Activated naive CD4-positive, alpha-beta T cell treated with anti-CD3 and anti-CD28 coated beads, Interleukin-2, amount 10 ng/mL, durations not matched to agents 7 days and 5 days (primary cell): Measurements from ENCODE around the gene SIGLEC15.

Experiments used
- CTCF ChIA-PET: fragments of 350-600 bp; sonication (Branson Sonifier 250); formaldehyde crosslinking; loops from one replicate; lab custom pipeline; 2021; ENCODE audit warnings: antibody characterized with exemption; lab: Charles Lee
- DNase-seq: peaks from one replicate; pipeline ENCODE4 v3.0.0-alpha.2; 2020
- H3K27ac Mint-ChIP-seq: one replicate; pipeline ENCODE4 v1.8.0; 2021; ENCODE audit warnings: mild to moderate bottlenecking, moderate library complexity, mixed read lengths
- H3K27me3 Mint-ChIP-seq: one replicate; pipeline ENCODE4 v1.8.0; 2021; ENCODE audit warnings: mild to moderate bottlenecking, mixed read lengths
- H3K36me3 Mint-ChIP-seq: one replicate; pipeline ENCODE4 v1.8.0; 2021; ENCODE audit warnings: mixed read lengths
- H3K4me1 Mint-ChIP-seq: one replicate; pipeline ENCODE4 v1.8.0; 2021; ENCODE audit warnings: mixed read lengths
- H3K4me3 Mint-ChIP-seq: one replicate; pipeline ENCODE4 v1.8.0; 2021; ENCODE audit warnings: mild to moderate bottlenecking, moderate library complexity, mixed read lengths
- H3K9me3 Mint-ChIP-seq: one replicate; pipeline ENCODE4 v1.8.0; 2021; ENCODE audit warnings: mixed read lengths

The SIGLEC15 gene

GRCh38 chr18:45829855-45830254, 4.4 kb downstream of the SIGLEC15 start:
- peaks cover 30% of the 10 kb centered on the region for H3K4me1 Mint-ChIP-seq
- H3K4me3 Mint-ChIP-seq: no peak overlapping the region
- no peak for DNase-seq
- no peaks in the 10 kb centered on the region for H3K36me3 Mint-ChIP-seq
- peaks cover 51% of the 10 kb centered on the region for H3K27me3 Mint-ChIP-seq
- CTCF ChIA-PET: interaction anchor here (0.7 kb wide), 1 partner anchor 51 kb away, joined by 3 read pairs; no protein-coding TSS in a partner anchor
- H3K9me3 Mint-ChIP-seq: no peaks in the 10 kb centered on the region
- no peak overlapping the region for H3K27ac Mint-ChIP-seq

- peaks cover 21% of the 10 kb centered on the region for H3K4me1 Mint-ChIP-seq
- no peak for DNase-seq
- CTCF ChIA-PET: no interaction called here
- H3K27ac Mint-ChIP-seq: no peak overlapping the region
- peaks cover 51% of the 10 kb centered on the region for H3K27me3 Mint-ChIP-seq
- no peaks in the 10 kb centered on the region for H3K36me3 Mint-ChIP-seq
- H3K4me3 Mint-ChIP-seq: no peak overlapping the region
- no peaks in the 10 kb centered on the region for H3K9me3 Mint-ChIP-seq
These were observed 5.4 kb downstream of the SIGLEC15 start for GRCh38 chr18:45830917-45831316.

GRCh38 chr18:45833846-45834245, 8.4 kb downstream of the SIGLEC15 start:
- Mint-ChIP-seq H3K36me3 (no peaks in the 10 kb centered on the region), H3K27ac (no peak overlapping the region), H3K4me1 (peaks cover 6% of the 10 kb centered on the region), H3K9me3 (no peaks in the 10 kb centered on the region), H3K4me3 (no peak overlapping the region), H3K27me3 (peaks cover 59% of the 10 kb centered on the region)
- no peak for DNase-seq
- CTCF ChIA-PET: interaction anchor here (0.8 kb wide), 1 partner anchor 20 kb away, joined by 3 read pairs; no protein-coding TSS in a partner anchor

DNA sequence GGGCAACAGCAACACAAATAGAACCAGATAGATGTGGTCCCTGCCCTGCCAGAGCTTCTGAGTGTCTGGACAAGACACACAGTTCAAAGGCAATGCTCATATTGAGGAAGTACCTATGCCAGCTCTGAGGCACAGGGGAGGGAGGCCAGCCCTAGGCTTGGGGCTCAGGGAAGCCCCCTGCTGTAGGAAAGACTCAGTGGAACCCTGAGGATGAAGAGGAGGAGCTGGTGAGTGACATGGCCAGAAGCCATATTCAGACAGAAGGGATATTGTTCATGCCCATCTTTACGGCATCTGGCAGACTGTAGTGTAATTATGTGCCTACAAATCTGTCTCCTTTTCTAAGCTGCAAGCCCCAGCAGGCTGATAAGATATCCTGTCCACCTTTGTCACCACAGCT, 8.8 kb downstream of the SIGLEC15 start:
- DNase-seq: no peak
- Mint-ChIP-seq H3K4me3 (no peak overlapping the region), H3K36me3 (no peaks in the 10 kb centered on the region), H3K27ac (no peak overlapping the region), H3K4me1 (peaks cover 6% of the 10 kb centered on the region), H3K9me3 (no peaks in the 10 kb centered on the region), H3K27me3 (peaks cover 59% of the 10 kb centered on the region)
- CTCF ChIA-PET: interaction anchor here (0.8 to 0.9 kb wide), 2 partner anchors 19 to 109 kb away, joined by 3 read pairs; no protein-coding TSS in a partner anchor

GRCh38 chr18:45835057-45835636, 9.7 kb downstream of the SIGLEC15 start:
- Mint-ChIP-seq H3K9me3 (no peaks in the 10 kb centered on the region), H3K27ac (no peak overlapping the region), H3K36me3 (no peaks in the 10 kb centered on the region), H3K4me3 (no peak overlapping the region), H3K4me1 (peaks cover 7% of the 10 kb centered on the region), H3K27me3 (peaks cover 65% of the 10 kb centered on the region)
- CTCF ChIA-PET: interaction anchor here (0.9 kb wide), 1 partner anchor 110 kb away, joined by 3 read pairs; no protein-coding TSS in a partner anchor
- DNase-seq: no peak

GRCh38 chr18:45836242-45837205, 11.0 kb downstream of the SIGLEC15 start:
- H3K4me3 Mint-ChIP-seq: peak overlapping the region; percentile 17
- no peaks in the 10 kb centered on the region for H3K9me3 Mint-ChIP-seq
- H3K27me3 Mint-ChIP-seq: peaks cover 76% of the 10 kb centered on the region
- no peaks in the 10 kb centered on the region for H3K36me3 Mint-ChIP-seq
- peaks cover 7% of the 10 kb centered on the region for H3K4me1 Mint-ChIP-seq
- H3K27ac Mint-ChIP-seq: no peak overlapping the region
- CTCF ChIA-PET: interaction anchor here (1.0 to 1.6 kb wide), 2 partner anchors 171 to 237 kb away, joined by 3 read pairs; no protein-coding TSS in a partner anchor
- DNase-seq: no peak

DNA sequence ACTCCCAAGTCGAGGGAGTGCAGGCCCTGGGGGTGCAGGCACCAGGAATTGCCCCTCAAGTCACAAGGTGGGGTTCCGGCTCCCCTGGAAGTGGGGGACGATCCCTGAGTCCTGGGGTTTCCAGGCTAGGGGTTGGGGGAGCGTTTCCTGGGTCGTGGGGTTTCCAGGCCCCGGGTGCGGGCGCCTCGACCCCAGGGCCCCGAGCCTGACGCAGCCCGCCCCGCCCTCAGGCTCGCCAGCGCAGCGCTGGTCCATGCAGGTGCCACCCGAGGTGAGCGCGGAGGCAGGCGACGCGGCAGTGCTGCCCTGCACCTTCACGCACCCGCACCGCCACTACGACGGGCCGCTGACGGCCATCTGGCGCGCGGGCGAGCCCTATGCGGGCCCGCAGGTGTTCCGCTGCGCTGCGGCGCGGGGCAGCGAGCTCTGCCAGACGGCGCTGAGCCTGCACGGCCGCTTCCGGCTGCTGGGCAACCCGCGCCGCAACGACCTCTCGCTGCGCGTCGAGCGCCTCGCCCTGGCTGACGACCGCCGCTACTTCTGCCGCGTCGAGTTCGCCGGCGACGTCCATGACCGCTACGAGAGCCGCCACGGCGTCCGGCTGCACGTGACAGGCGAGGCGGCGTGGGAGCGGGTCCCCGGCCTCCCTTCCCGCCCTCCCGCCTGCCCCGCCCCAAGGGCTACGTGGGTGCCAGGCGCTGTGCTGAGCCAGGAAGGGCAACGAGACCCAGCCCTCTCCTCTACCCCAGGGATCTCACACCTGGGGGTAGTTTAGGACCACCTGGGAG, 12.0 kb downstream of the SIGLEC15 start:
- H3K27ac Mint-ChIP-seq: no peak overlapping the region
- H3K4me3 Mint-ChIP-seq: no peak overlapping the region
- H3K36me3 Mint-ChIP-seq: no peaks in the 10 kb centered on the region
- H3K27me3 Mint-ChIP-seq: peaks cover 81% of the 10 kb centered on the region
- CTCF ChIA-PET: interaction anchor here (1.4 to 1.6 kb wide), 2 partner anchors 119 to 236 kb away, joined by 3 read pairs; no protein-coding TSS in a partner anchor
- no peaks in the 10 kb centered on the region for H3K9me3 Mint-ChIP-seq
- peaks cover 7% of the 10 kb centered on the region for H3K4me1 Mint-ChIP-seq
- peak; percentile 60 for DNase-seq

GRCh38 chr18:45838302-45839070, 13.0 kb downstream of the SIGLEC15 start:
- CTCF ChIA-PET: interaction anchor here (1.4 to 2.0 kb wide), 2 partner anchors 120 to 173 kb away, joined by 3 to 7 read pairs; no protein-coding TSS in a partner anchor
- H3K4me3 Mint-ChIP-seq: no peak overlapping the region
- H3K36me3 Mint-ChIP-seq: no peaks in the 10 kb centered on the region

DNA sequence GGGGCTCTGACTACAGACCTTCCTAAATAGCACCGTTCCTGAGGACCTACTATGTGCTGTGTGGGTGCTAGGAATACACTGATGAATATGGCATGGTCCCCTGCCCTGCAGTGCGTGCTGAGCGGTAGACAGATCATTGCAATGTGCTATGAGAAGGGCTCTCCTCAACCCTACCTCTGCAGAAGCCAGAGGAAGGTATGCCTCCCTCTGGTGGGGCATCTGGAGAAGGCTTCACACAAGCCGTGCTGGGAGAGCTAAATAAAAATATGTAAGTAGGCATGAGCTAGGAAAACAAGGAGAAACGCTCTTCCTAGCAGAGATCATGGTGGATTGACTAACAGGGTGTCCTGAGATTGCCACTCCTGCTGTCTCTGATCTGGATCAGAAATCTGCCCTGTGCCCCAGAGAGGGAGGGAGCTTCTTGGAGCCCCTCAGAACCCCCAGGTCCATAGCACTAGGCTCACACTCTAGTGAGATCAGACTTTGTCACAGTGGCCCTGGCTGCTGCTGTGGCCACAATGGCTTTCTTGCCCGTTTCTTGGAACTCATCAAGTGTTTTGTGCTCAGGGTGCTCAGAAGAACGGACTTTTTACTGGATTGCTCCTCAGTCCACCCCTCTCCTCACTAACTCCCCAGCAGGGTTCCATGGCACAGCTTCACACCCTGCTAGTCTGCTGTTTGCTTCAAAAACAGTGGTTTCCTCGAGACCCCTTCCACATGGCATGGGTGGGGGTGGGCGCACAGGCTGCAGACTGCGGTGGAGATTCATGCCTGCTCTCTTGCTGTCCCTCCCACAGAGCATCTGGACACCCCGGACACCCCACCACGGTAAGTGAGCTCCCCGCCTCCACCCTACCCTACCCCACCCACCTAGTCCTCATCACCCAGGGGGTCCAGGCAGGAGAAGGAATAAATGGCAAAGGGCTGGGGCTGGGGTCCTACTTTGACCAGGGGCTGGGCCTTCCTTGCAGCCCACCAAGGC, 14.2 kb downstream of the SIGLEC15 start:
- no peaks in the 10 kb centered on the region for H3K36me3 Mint-ChIP-seq
- DNase-seq: peak; percentile 40
- peaks cover 7% of the 10 kb centered on the region for H3K4me1 Mint-ChIP-seq
- H3K4me3 Mint-ChIP-seq: no peak overlapping the region
- peaks cover 74% of the 10 kb centered on the region for H3K27me3 Mint-ChIP-seq
- no peaks in the 10 kb centered on the region for H3K9me3 Mint-ChIP-seq
- CTCF ChIA-PET: interaction anchor here (0.7 to 2.0 kb wide), 7 partner anchors 9 to 175 kb away, joined by 3 to 7 read pairs (median 4); no protein-coding TSS in a partner anchor
- no peak overlapping the region for H3K27ac Mint-ChIP-seq

More at GRCh38 chr18:45838302-45839070, 13.0 kb downstream of the SIGLEC15 start:
- Mint-ChIP-seq H3K9me3 (no peaks in the 10 kb centered on the region), H3K27me3 (peaks cover 82% of the 10 kb centered on the region), H3K27ac (no peak overlapping the region), H3K4me1 (peaks cover 7% of the 10 kb centered on the region)
- DNase-seq: no peak

DNA sequence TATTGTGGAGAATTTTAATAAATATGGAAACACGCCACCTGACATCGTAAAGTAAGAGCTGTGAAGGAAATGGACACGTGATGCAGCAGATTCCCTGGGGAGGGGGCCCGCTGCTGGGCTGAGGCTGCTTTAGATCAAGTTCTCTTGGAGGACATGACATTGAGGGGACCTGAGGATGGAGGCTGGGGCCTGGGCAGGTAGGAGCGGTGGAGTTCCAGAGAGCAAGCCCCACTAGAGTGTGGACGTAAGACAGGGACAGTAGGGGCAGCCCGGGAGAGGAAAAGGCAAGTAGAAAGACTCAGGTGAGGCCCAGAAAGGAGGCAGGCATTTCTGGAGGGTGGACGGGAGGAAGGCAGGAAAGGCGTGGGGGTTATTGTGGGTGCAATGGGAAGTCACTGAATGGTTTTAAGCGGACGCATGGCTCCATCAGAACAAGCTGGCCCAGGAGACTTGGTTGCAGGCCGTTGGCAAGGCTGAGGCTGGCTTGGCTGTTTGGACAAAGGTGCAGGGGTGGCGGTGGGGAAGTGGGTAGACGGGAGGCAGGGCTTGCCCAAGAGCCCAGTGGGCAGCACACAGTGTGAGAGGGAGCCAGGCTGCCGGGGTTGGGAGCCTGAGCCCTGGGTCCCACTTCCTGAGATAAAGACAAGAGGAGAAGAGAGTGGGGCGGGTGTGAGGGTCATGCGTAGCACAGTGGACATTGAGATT, 15.7 kb downstream of the SIGLEC15 start:
- CTCF ChIA-PET: no interaction called here
- no peak overlapping the region for H3K4me3 Mint-ChIP-seq
- no peaks in the 10 kb centered on the region for H3K36me3 Mint-ChIP-seq
- peak overlapping the region; percentile 6 for H3K27ac Mint-ChIP-seq
- H3K27me3 Mint-ChIP-seq: peaks cover 59% of the 10 kb centered on the region
- DNase-seq: no peak
- H3K9me3 Mint-ChIP-seq: no peaks in the 10 kb centered on the region
- H3K4me1 Mint-ChIP-seq: peaks cover 7% of the 10 kb centered on the region

DNA sequence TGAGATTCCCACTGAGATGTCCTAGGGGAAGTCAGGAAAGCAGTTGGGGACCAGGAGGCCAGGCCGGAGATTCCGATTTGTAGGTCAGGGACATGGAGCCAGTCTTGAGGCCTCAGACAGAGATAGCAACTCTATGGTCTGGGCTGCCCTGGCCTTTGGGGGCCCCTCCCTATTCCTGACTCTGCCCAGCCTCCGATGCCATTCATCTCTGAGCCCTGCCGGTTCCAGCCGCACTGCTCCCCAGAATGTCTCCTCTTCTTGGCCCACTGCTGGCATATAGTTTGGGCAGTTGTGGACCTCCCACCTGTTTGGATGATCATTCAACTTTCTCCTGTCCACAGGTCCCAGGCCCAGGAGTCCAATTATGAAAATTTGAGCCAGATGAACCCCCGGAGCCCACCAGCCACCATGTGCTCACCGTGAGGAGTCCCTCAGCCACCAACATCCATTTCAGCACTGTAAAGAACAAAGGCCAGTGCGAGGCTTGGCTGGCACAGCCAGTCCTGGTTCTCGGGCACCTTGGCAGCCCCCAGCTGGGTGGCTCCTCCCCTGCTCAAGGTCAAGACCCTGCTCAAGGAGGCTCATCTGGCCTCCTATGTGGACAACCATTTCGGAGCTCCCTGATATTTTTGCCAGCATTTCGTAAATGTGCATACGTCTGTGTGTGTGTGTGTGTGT, 16.4 kb downstream of the SIGLEC15 start:
- no peak overlapping the region for H3K4me3 Mint-ChIP-seq
- no peak overlapping the region for H3K27ac Mint-ChIP-seq
- H3K9me3 Mint-ChIP-seq: no peaks in the 10 kb centered on the region
- H3K36me3 Mint-ChIP-seq: no peaks in the 10 kb centered on the region
- no peak for DNase-seq
- peaks cover 7% of the 10 kb centered on the region for H3K4me1 Mint-ChIP-seq
- H3K27me3 Mint-ChIP-seq: peaks cover 52% of the 10 kb centered on the region
- CTCF ChIA-PET: no interaction called here
